ENCODE measurements around the gene ARHGAP9. TPM values are rescaled to one million over a fixed set of nuclear protein-coding genes. Genes with fewer than 3 reads are reported as not detected.

The ARHGAP9 gene
- total RNA-seq, 1 donor, result under 0.01 TPM

GRCh38 chr12:57489157-57489641, 9.5 kb upstream of the ARHGAP9 start:
- DNase-seq (ENCODE audit: low read depth), result no peak
- H3K4me3 ChIP-seq (ENCODE audit: low read depth, low read length), result peak overlapping the region; percentile 96
- TF ChIP-seq, protein P1, sequence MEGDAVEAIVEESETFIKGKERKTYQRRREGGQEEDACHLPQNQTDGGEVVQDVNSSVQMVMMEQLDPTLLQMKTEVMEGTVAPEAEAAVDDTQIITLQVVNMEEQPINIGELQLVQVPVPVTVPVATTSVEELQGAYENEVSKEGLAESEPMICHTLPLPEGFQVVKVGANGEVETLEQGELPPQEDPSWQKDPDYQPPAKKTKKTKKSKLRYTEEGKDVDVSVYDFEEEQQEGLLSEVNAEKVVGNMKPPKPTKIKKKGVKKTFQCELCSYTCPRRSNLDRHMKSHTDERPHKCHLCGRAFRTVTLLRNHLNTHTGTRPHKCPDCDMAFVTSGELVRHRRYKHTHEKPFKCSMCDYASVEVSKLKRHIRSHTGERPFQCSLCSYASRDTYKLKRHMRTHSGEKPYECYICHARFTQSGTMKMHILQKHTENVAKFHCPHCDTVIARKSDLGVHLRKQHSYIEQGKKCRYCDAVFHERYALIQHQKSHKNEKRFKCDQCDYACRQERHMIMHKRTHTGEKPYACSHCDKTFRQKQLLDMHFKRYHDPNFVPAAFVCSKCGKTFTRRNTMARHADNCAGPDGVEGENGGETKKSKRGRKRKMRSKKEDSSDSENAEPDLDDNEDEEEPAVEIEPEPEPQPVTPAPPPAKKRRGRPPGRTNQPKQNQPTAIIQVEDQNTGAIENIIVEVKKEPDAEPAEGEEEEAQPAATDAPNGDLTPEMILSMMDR (IDR thresholded peaks at IDR 0.05; ENCODE audit: insufficient read depth, low read depth, low read length), result no peak

DNA sequence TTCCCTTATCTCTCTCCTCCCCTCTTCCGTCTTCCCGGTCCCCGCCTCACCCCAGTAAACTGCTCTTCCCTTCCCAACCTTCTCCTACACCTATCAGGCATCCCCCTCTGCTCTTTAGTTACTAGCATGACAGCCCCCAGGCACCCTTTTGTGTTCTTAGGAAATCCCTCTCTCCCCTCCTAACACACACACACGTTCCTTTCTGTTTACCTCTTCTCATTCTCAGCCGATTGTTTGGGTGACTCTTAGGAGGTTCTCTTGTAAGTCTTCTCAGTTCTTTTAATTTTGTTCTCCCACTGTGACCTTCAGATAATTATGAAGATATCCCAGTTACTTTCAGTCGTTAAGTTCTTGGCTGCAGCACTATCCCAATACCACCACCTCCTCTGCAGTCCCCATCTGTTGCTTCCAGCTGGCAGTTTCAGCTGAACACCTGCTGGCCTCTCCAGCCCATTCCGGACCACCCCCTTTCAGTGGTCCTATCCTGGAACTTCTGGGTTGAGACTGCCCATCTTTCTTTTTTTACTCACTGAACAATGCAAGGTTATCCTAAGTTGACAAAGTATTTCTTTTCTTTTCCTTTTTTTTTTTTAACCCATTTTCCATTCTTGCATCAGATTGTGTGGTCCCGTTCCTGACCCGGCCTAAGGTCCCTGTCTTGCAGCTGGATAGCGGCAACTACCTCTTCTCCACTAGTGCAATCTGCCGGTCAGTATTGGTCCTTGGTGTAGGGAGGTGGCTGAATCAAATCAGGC, 8.9 kb upstream of the ARHGAP9 start:
- H3K4me3 ChIP-seq (ENCODE audit: low read depth, low read length), result peak overlapping the region; percentile 96
- TF ChIP-seq, protein P1 (IDR thresholded peaks at IDR 0.05; ENCODE audit: insufficient read depth, low read depth, low read length), result no peak
- peak; percentile 30 for DNase-seq (ENCODE audit: low read depth)

- DNase-seq (ENCODE audit: low read depth), result peak; percentile 97
- peak within 1 kb of the TSS; percentile 96 for H3K4me3 ChIP-seq (ENCODE audit: low read depth, low read length)
- TF ChIP-seq, protein P1 (IDR thresholded peaks at IDR 0.05; ENCODE audit: insufficient read depth, low read depth, low read length), result no peak
These were observed 8.1 kb upstream of the ARHGAP9 start, which contains the start of gene MARS1 for GRCh38 chr12:57487597-57488401. MARS1 (plus strand) TSS chr12:57488068; CDS start chr12:57488091, 23 bp downstream.

- TF ChIP-seq, protein P1 (IDR thresholded peaks at IDR 0.05; ENCODE audit: insufficient read depth, low read depth, low read length), result no peak
- no peak for DNase-seq (ENCODE audit: low read depth)
- peak overlapping the region; percentile 96 for H3K4me3 ChIP-seq (ENCODE audit: low read depth, low read length)
These were observed 7.5 kb upstream of the ARHGAP9 start for GRCh38 chr12:57487055-57487596.

DNA sequence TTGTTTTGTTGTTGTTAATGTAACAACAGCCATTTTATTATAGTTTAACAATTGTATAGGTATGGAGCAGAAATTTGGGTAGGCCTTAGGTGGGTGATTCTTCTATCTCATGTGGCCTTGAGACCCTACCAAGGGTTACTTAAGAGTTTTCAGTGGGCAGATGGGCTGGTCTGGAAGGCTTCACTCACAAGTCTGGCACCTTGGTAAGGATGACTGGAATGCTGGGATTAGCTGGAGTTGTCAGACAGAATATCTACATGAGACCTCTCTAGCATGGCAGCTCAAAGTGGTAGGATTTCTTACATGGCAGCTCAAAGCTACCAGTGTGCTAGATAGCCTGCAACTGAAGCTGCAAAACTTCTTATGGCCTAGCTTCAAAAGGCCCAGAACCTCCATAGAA, 6.0 kb upstream of the ARHGAP9 start:
- H3K4me3 ChIP-seq (ENCODE audit: low read depth, low read length), result no peak overlapping the region
- no peak for DNase-seq (ENCODE audit: low read depth)
- TF ChIP-seq, protein P1 (IDR thresholded peaks at IDR 0.05; ENCODE audit: insufficient read depth, low read depth, low read length), result no peak

- TF ChIP-seq, protein P1 (IDR thresholded peaks at IDR 0.05; ENCODE audit: insufficient read depth, low read depth, low read length), result no peak
- DNase-seq (ENCODE audit: low read depth), result peak; percentile 36
- no peak overlapping the region for H3K4me3 ChIP-seq (ENCODE audit: low read depth, low read length)
These were observed 3.8 kb upstream of the ARHGAP9 start for GRCh38 chr12:57483466-57483865.
